ENCODE results near the gene MTUS2. TPM values are rescaled to one million over a fixed set of nuclear protein-coding genes. Genes with fewer than 3 reads are reported as not detected.

The MTUS2 gene
- total RNA-seq, 5 donors from 2014 or later (not counting 1 experiment from before 2014, with no cell fraction given), result 0.05 to 0.28 (median 0.12) TPM

- no peaks in the 10 kb centered on the region for H3K36me3 ChIP-seq (ENCODE audit: control insufficient read depth in 2 of 2, extremely low read depth in 1 of 2, insufficient read depth in 1 of 2, low read length in 1 of 2)
- H3K4me1 Mint-ChIP-seq, result peaks cover 6 to 10% (median 7%) of the 10 kb centered on the region in 3 donors
- ATAC-seq (replicated peaks in 1 of 4), result no peak
- peaks cover 0 to 4% (median 0%) of the 10 kb centered on the region in 3 donors for H3K9me3 Mint-ChIP-seq
- no peaks in the 10 kb centered on the region for H3K9me3 ChIP-seq
- no peaks in the 10 kb centered on the region for H3K27me3 ChIP-seq (replicated peaks in 1 of 2; ENCODE audit: control insufficient read depth in 2 of 2, extremely low read depth in 1 of 2, insufficient read depth in 2 of 2, low read length in 1 of 2)
- H3K4me3 ChIP-seq (ENCODE audit: control insufficient read depth in 1 of 2, extremely low read depth in 1 of 2, low read length in 1 of 2), result no peak overlapping the region
- DNase-seq, result no peak
- peak overlapping the region in 1 of 2 donors; percentile 43 for H3K27ac Mint-ChIP-seq
- no peak overlapping the region for H3K4me3 Mint-ChIP-seq
- ChIA-PET CTCF (interaction anchor here in 1 of 2 donors (0.6 kb wide), 1 partner anchor 143 kb away, joined by 3 read pairs; no protein-coding TSS in a partner anchor), POLR2A (no interaction called here)
- 5% methylated on average over 6 of the region's 7 CpGs for WGBS (ENCODE audit: insufficient coverage)
- no peaks in the 10 kb centered on the region for H3K27me3 Mint-ChIP-seq
- H3K4me1 ChIP-seq (ENCODE audit: control insufficient read depth in 1 of 2, extremely low read depth in 1 of 2, insufficient read depth in 2 of 2, low read length in 2 of 2), result peaks cover 2 to 8% of the 10 kb centered on the region in 2 experiments
- no peak overlapping the region for H3K27ac ChIP-seq (ENCODE audit: low read length)
- H3K36me3 Mint-ChIP-seq, result no peaks in the 10 kb centered on the region
Measured at GRCh38 chr13:29020314-29020713, 200.2 kb downstream of the MTUS2 start.

- POLR2A ChIA-PET, result no interaction called here
- WGBS (ENCODE audit: insufficient coverage), result 60% methylated on average over 1 of the region's 2 CpGs
- H3K27ac ChIP-seq (ENCODE audit: low read length), result no peak overlapping the region
- no peaks in the 10 kb centered on the region for H3K36me3 ChIP-seq (ENCODE audit: control insufficient read depth in 2 of 2, extremely low read depth in 1 of 2, insufficient read depth in 1 of 2, low read length in 1 of 2)
- Mint-ChIP-seq H3K9me3 (peaks cover 0 to 4% (median 0%) of the 10 kb centered on the region in 3 donors), H3K4me3 (no peak overlapping the region), H3K27me3 (no peaks in the 10 kb centered on the region), H3K36me3 (no peaks in the 10 kb centered on the region), H3K4me1 (peaks cover 6 to 10% (median 7%) of the 10 kb centered on the region in 3 donors), H3K27ac (no peak overlapping the region)
- H3K4me1 ChIP-seq (ENCODE audit: control insufficient read depth in 1 of 2, extremely low read depth in 1 of 2, insufficient read depth in 2 of 2, low read length in 2 of 2), result peaks cover 2 to 8% of the 10 kb centered on the region in 2 experiments
- H3K4me3 ChIP-seq (ENCODE audit: control insufficient read depth in 1 of 2, extremely low read depth in 1 of 2, low read length in 1 of 2), result no peak overlapping the region
- no peaks in the 10 kb centered on the region for H3K9me3 ChIP-seq
- no peaks in the 10 kb centered on the region for H3K27me3 ChIP-seq (replicated peaks in 1 of 2; ENCODE audit: control insufficient read depth in 2 of 2, extremely low read depth in 1 of 2, insufficient read depth in 2 of 2, low read length in 1 of 2)
- DNase-seq (no peak), ATAC-seq (replicated peaks in 1 of 4) (no peak)
- CTCF ChIA-PET, result interaction anchor here in 1 of 2 donors (0.6 kb wide), 1 partner anchor 1695 kb away, joined by 4 read pairs; no protein-coding TSS in a partner anchor
Measured at GRCh38 chr13:29021311-29021710, 201.2 kb downstream of the MTUS2 start.

GRCh38 chr13:29021717-29022116, 201.6 kb downstream of the MTUS2 start:
- peaks cover 0 to 4% (median 0%) of the 10 kb centered on the region in 3 donors for H3K9me3 Mint-ChIP-seq
- peaks cover 6 to 10% (median 7%) of the 10 kb centered on the region in 3 donors for H3K4me1 Mint-ChIP-seq
- H3K4me3 Mint-ChIP-seq, result no peak overlapping the region
- Histone ChIP-seq H3K36me3 (ENCODE audit: control insufficient read depth in 2 of 2, extremely low read depth in 1 of 2, insufficient read depth in 1 of 2, low read length in 1 of 2) (no peaks in the 10 kb centered on the region), H3K4me1 (ENCODE audit: control insufficient read depth in 1 of 2, extremely low read depth in 1 of 2, insufficient read depth in 2 of 2, low read length in 2 of 2) (peaks cover 2 to 8% of the 10 kb centered on the region in 2 experiments), H3K27ac (ENCODE audit: low read length) (no peak overlapping the region), H3K4me3 (ENCODE audit: control insufficient read depth in 1 of 2, extremely low read depth in 1 of 2, low read length in 1 of 2) (no peak overlapping the region), H3K27me3 (replicated peaks in 1 of 2; ENCODE audit: control insufficient read depth in 2 of 2, extremely low read depth in 1 of 2, insufficient read depth in 2 of 2, low read length in 1 of 2) (no peaks in the 10 kb centered on the region), H3K9me3 (no peaks in the 10 kb centered on the region)
- H3K36me3 Mint-ChIP-seq, result no peaks in the 10 kb centered on the region
- ATAC-seq (replicated peaks in 1 of 4) (no peak), DNase-seq (no peak)
- 86% methylated on average over 4 of the region's 5 CpGs for WGBS (ENCODE audit: insufficient coverage)
- ChIA-PET CTCF (no interaction called here), POLR2A (no interaction called here)
- H3K27me3 Mint-ChIP-seq, result no peaks in the 10 kb centered on the region
- H3K27ac Mint-ChIP-seq, result no peak overlapping the region

GRCh38 chr13:29022410-29022809, 202.3 kb downstream of the MTUS2 start:
- CTCF ChIA-PET, result no interaction called here
- POLR2A ChIA-PET, result no interaction called here
- ATAC-seq (replicated peaks in 1 of 4), result no peak

GRCh38 chr13:29022968-29023367, 202.8 kb downstream of the MTUS2 start:
- DNase-seq (no peak), ATAC-seq (replicated peaks in 1 of 4) (no peak)
- Histone ChIP-seq H3K9me3 (no peaks in the 10 kb centered on the region), H3K27ac (ENCODE audit: low read length) (no peak overlapping the region), H3K4me3 (ENCODE audit: control insufficient read depth in 1 of 2, extremely low read depth in 1 of 2, low read length in 1 of 2) (no peak overlapping the region), H3K4me1 (ENCODE audit: control insufficient read depth in 1 of 2, extremely low read depth in 1 of 2, insufficient read depth in 2 of 2, low read length in 2 of 2) (peaks cover 2 to 8% of the 10 kb centered on the region in 2 experiments), H3K27me3 (replicated peaks in 1 of 2; ENCODE audit: control insufficient read depth in 2 of 2, extremely low read depth in 1 of 2, insufficient read depth in 2 of 2, low read length in 1 of 2) (no peaks in the 10 kb centered on the region), H3K36me3 (ENCODE audit: control insufficient read depth in 2 of 2, extremely low read depth in 1 of 2, insufficient read depth in 1 of 2, low read length in 1 of 2) (no peaks in the 10 kb centered on the region)
- H3K9me3 Mint-ChIP-seq, result peaks cover 0 to under 1% (median 0%) of the 10 kb centered on the region in 3 donors
- no peak overlapping the region for H3K27ac Mint-ChIP-seq
- no peaks in the 10 kb centered on the region for H3K27me3 Mint-ChIP-seq
- no peaks in the 10 kb centered on the region for H3K36me3 Mint-ChIP-seq
- CTCF ChIA-PET, result no interaction called here
- H3K4me1 Mint-ChIP-seq, result peaks cover 6 to 10% (median 7%) of the 10 kb centered on the region in 3 donors
- POLR2A ChIA-PET, result no interaction called here
- 100% methylated on average over 1 of the region's 3 CpGs for WGBS (ENCODE audit: insufficient coverage)
- H3K4me3 Mint-ChIP-seq, result no peak overlapping the region

More at GRCh38 chr13:29022410-29022809, 202.3 kb downstream of the MTUS2 start:
- DNase-seq, result no peak
- no peak overlapping the region for H3K27ac ChIP-seq (ENCODE audit: low read length)
- no peaks in the 10 kb centered on the region for H3K36me3 Mint-ChIP-seq
- H3K27me3 ChIP-seq (replicated peaks in 1 of 2; ENCODE audit: control insufficient read depth in 2 of 2, extremely low read depth in 1 of 2, insufficient read depth in 2 of 2, low read length in 1 of 2), result no peaks in the 10 kb centered on the region
- no peaks in the 10 kb centered on the region for H3K9me3 ChIP-seq
- H3K9me3 Mint-ChIP-seq, result peaks cover 0 to 4% (median 0%) of the 10 kb centered on the region in 3 donors
- H3K4me1 Mint-ChIP-seq, result peaks cover 6 to 10% (median 7%) of the 10 kb centered on the region in 3 donors
- H3K27ac Mint-ChIP-seq, result no peak overlapping the region
- H3K4me3 Mint-ChIP-seq, result no peak overlapping the region
- no peak overlapping the region for H3K4me3 ChIP-seq (ENCODE audit: control insufficient read depth in 1 of 2, extremely low read depth in 1 of 2, low read length in 1 of 2)
- no peaks in the 10 kb centered on the region for H3K27me3 Mint-ChIP-seq
- WGBS (ENCODE audit: insufficient coverage), result no CpG with 5 or more reads among the region's 4 CpGs
- H3K4me1 ChIP-seq (ENCODE audit: control insufficient read depth in 1 of 2, extremely low read depth in 1 of 2, insufficient read depth in 2 of 2, low read length in 2 of 2), result peaks cover 2 to 8% of the 10 kb centered on the region in 2 experiments
- H3K36me3 ChIP-seq (ENCODE audit: control insufficient read depth in 2 of 2, extremely low read depth in 1 of 2, insufficient read depth in 1 of 2, low read length in 1 of 2), result no peaks in the 10 kb centered on the region

- 79% methylated on average over 6 of the region's 8 CpGs for WGBS (ENCODE audit: insufficient coverage)
- H3K9me3 Mint-ChIP-seq, result peaks cover 0 to 5% (median 4%) of the 10 kb centered on the region in 3 donors
- H3K36me3 ChIP-seq (ENCODE audit: control insufficient read depth in 2 of 2, extremely low read depth in 1 of 2, insufficient read depth in 1 of 2, low read length in 1 of 2), result no peaks in the 10 kb centered on the region
- no peaks in the 10 kb centered on the region for H3K36me3 Mint-ChIP-seq
- no peak overlapping the region for H3K27ac Mint-ChIP-seq
- H3K4me1 ChIP-seq (ENCODE audit: control insufficient read depth in 1 of 2, extremely low read depth in 1 of 2, insufficient read depth in 2 of 2, low read length in 2 of 2), result peaks cover 2 to 8% of the 10 kb centered on the region in 2 experiments
- H3K27ac ChIP-seq (ENCODE audit: low read length), result no peak overlapping the region
- H3K4me3 Mint-ChIP-seq, result no peak overlapping the region
- H3K4me1 Mint-ChIP-seq, result peaks cover 6 to 7% (median 7%) of the 10 kb centered on the region in 3 donors
- no peak for ATAC-seq (replicated peaks in 1 of 4)
- H3K9me3 ChIP-seq, result no peaks in the 10 kb centered on the region
- POLR2A ChIA-PET, result no interaction called here
- no peaks in the 10 kb centered on the region for H3K27me3 ChIP-seq (replicated peaks in 1 of 2; ENCODE audit: control insufficient read depth in 2 of 2, extremely low read depth in 1 of 2, insufficient read depth in 2 of 2, low read length in 1 of 2)
- CTCF ChIA-PET, result no interaction called here
- H3K27me3 Mint-ChIP-seq, result no peaks in the 10 kb centered on the region
- H3K4me3 ChIP-seq (ENCODE audit: control insufficient read depth in 1 of 2, extremely low read depth in 1 of 2, low read length in 1 of 2), result no peak overlapping the region
- DNase-seq, result no peak
Measured at GRCh38 chr13:29024783-29025182, 204.6 kb downstream of the MTUS2 start.

Data from T-cell (primary cell).